H1 (cell line): ENCODE measurements around the gene RPUSD1. TPM values are rescaled to one million over a fixed set of nuclear protein-coding genes. Genes with fewer than 3 reads are reported as not detected.

Experiments
- CTCF ChIA-PET: fragments of 300-600 bp; sonication (Branson Sonifier 250); formaldehyde crosslinking; loops from one replicate; lab custom pipeline; 2021; ENCODE audit not compliant: partially characterized antibody; lab: Charles Lee
- POLR2A ChIA-PET: fragments of 300-600 bp; sonication (Branson Sonifier 250); formaldehyde crosslinking; loops from one replicate; lab custom pipeline; 2021; ENCODE audit warnings: inconsistent platforms; ENCODE audit not compliant: partially characterized antibody; lab: Charles Lee
- DNase-seq, 2 experiments: peaks; one replicate each; pipeline versions ENCODE4 v3.0.0 to v3.0.0-alpha.2; 2010 to 2022; ENCODE audit warnings: low spot score in 2 of 2, low read depth in 1 of 2, mixed read lengths in 1 of 2
- FAIRE-seq: peaks from 2 replicates; lab custom pipeline; 2011; peaks lifted over from hg19 to GRCh38; lab: Jason Lieb, UNC
- H2AFZ ChIP-seq: 2 replicates; pipeline ENCODE4 v1.8.1; 2012; ENCODE audit warnings: low read length, inconsistent platforms
- H2AK5ac ChIP-seq: 2 replicates; pipeline ENCODE4 v1.6.1; 2013; ENCODE audit warnings: low read depth, low read length
- H2BK120ac ChIP-seq: replicated peaks from 2 replicates; pipeline ENCODE3; 2013; ENCODE audit warnings: low read depth, low read length, inconsistent platforms
- H2BK12ac ChIP-seq: 2 replicates; pipeline ENCODE4 v1.6.1; 2013; ENCODE audit warnings: low read depth, low read length
- H2BK15ac ChIP-seq: 2 replicates; pipeline ENCODE4 v1.6.1; 2013; ENCODE audit warnings: low read length
- H2BK20ac ChIP-seq: 2 replicates; pipeline ENCODE4 v1.6.1; 2013; ENCODE audit warnings: low read length
- H2BK5ac ChIP-seq: 2 replicates; pipeline ENCODE4 v1.6.1; 2013; ENCODE audit warnings: low read depth, low read length
- H3K14ac ChIP-seq: 2 replicates; pipeline ENCODE4 v1.6.1; 2013; ENCODE audit warnings: inconsistent platforms; ENCODE audit not compliant: insufficient read length
- H3K18ac ChIP-seq: 2 replicates; pipeline ENCODE4 v1.6.1; 2013; ENCODE audit warnings: low read length; ENCODE audit errors: extremely low read depth
- H3K23ac ChIP-seq: 2 replicates; pipeline ENCODE4 v1.6.1; 2013; ENCODE audit warnings: inconsistent platforms; ENCODE audit not compliant: insufficient read length
- H3K23me2 ChIP-seq: 2 replicates; pipeline ENCODE4 v1.6.1; 2013; ENCODE audit warnings: low read depth, low read length
- H3K27ac ChIP-seq: 2 replicates; pipeline ENCODE4 v1.6.1; 2011; ENCODE audit warnings: low read depth, low read length, inconsistent platforms
- H3K27me3 ChIP-seq, 4 experiments: replicated peaks in 1 of 4; 1 replicate in 1 of 4; 2 replicates in 3 of 4; pipeline versions ENCODE4 v1.6.1 to v1.8.1; 2011 to 2013; ENCODE audit warnings: low read length in 3 of 4, mild to moderate bottlenecking in 3 of 4, inconsistent platforms in 2 of 4, mixed read lengths in 2 of 4, moderate library complexity in 1 of 4; ENCODE audit not compliant: control insufficient read depth in 3 of 4, insufficient read depth in 3 of 4; ENCODE audit errors: extremely low read depth in 1 of 4
- H3K36me3 ChIP-seq, 4 experiments: 2 replicates each; pipeline versions ENCODE4 v1.6.1 to v1.8.1; 2011 to 2013; ENCODE audit warnings: mild to moderate bottlenecking in 4 of 4, low read length in 3 of 4, moderate library complexity in 2 of 4, control low read depth in 1 of 4, inconsistent platforms in 1 of 4; ENCODE audit not compliant: insufficient read depth in 4 of 4, control insufficient read depth in 2 of 4
- H3K4ac ChIP-seq: replicated peaks from 2 replicates; pipeline ENCODE3; 2013; ENCODE audit warnings: low read length, low read depth, mixed read lengths, inconsistent platforms; ENCODE audit not compliant: insufficient read length
- H3K4me1 ChIP-seq, 4 experiments: replicated peaks in 1 of 4; 1 replicate in 1 of 4; 2 replicates in 3 of 4; pipeline versions ENCODE4 v1.6.1 to v1.8.1; 2011 to 2013; ENCODE audit warnings: low read length in 3 of 4, inconsistent platforms in 2 of 4, mixed read lengths in 1 of 4; ENCODE audit not compliant: insufficient read depth in 4 of 4, control insufficient read depth in 3 of 4
- H3K4me2 ChIP-seq, 2 experiments: 2 replicates each; pipeline versions ENCODE4 v1.6.1 to v1.8.1; 2011 to 2013; ENCODE audit warnings: low read depth in 2 of 2, low read length in 2 of 2, control low read depth in 1 of 2, inconsistent platforms in 1 of 2, mild to moderate bottlenecking in 1 of 2; ENCODE audit not compliant: insufficient read depth in 1 of 2
- H3K4me3 ChIP-seq, 4 experiments: fragments of 200-600, 300-600 bp in 1 of 4; sonication (generic), shearing (Covaris generic), sonication (Bioruptor Twin) in 1 of 4; 2 replicates each; pipeline versions ENCODE4 v1.5.1 to v1.8.1; 2011 to 2016; ENCODE audit warnings: low read length in 4 of 4, low read depth in 3 of 4, control low read depth in 2 of 4, inconsistent platforms in 2 of 4, mild to moderate bottlenecking in 2 of 4, mixed read lengths in 1 of 4, moderate library complexity in 1 of 4; ENCODE audit not compliant: insufficient read depth in 2 of 4; ENCODE audit errors: extremely low read depth in 1 of 4
- H3K56ac ChIP-seq: replicated peaks from 2 replicates; pipeline ENCODE3; 2013; ENCODE audit warnings: low read depth, mild to moderate bottlenecking, mixed read lengths, low read length, inconsistent platforms; ENCODE audit not compliant: insufficient read length
- H3K79me1 ChIP-seq: 2 replicates; pipeline ENCODE4 v1.6.1; 2013; ENCODE audit warnings: low read depth, low read length, control low read depth
- H3K79me2 ChIP-seq, 2 experiments: 2 replicates each; pipeline versions ENCODE4 v1.6.1 to v1.8.1; 2012 to 2013; ENCODE audit warnings: low read length in 2 of 2, mild to moderate bottlenecking in 2 of 2, inconsistent platforms in 1 of 2; ENCODE audit not compliant: insufficient read depth in 2 of 2, control insufficient read depth in 1 of 2
- H3K9ac ChIP-seq, 4 experiments: replicated peaks in 1 of 4; 1 replicate in 1 of 4; 2 replicates in 3 of 4; pipeline versions ENCODE4 v1.6.1 to v1.8.1; 2011 to 2013; ENCODE audit warnings: low read depth in 3 of 4, low read length in 3 of 4, control low read depth in 2 of 4, mild to moderate bottlenecking in 2 of 4, moderate library complexity in 2 of 4, inconsistent platforms in 1 of 4; ENCODE audit errors: extremely low read depth in 1 of 4
- H3K9me3 ChIP-seq, 2 experiments: 2 replicates each; pipeline versions ENCODE4 v1.6.1 to v1.8.1; 2012 to 2013; ENCODE audit warnings: mild to moderate bottlenecking in 2 of 2, moderate library complexity in 2 of 2, control low read depth in 1 of 2, inconsistent platforms in 1 of 2, low read depth in 1 of 2, low read length in 1 of 2, mixed read lengths in 1 of 2; ENCODE audit not compliant: insufficient read depth in 2 of 2
- H4K20me1 ChIP-seq, 2 experiments: replicated peaks in 1 of 2; 2 replicates each; pipeline versions ENCODE3 to v1.8.1; 2011 to 2013; ENCODE audit warnings: inconsistent platforms in 2 of 2, low read length in 2 of 2, mild to moderate bottlenecking in 1 of 2; ENCODE audit not compliant: insufficient read depth in 2 of 2, control insufficient read depth in 1 of 2
- H4K5ac ChIP-seq: 2 replicates; pipeline ENCODE4 v1.6.1; 2013; ENCODE audit warnings: low read length, low read depth, mixed read lengths, inconsistent platforms; ENCODE audit not compliant: insufficient read length
- H4K8ac ChIP-seq: 2 replicates; pipeline ENCODE4 v1.8.0; 2013; ENCODE audit warnings: mild to moderate bottlenecking, moderate library complexity, low read length, inconsistent platforms; ENCODE audit not compliant: insufficient read depth; ENCODE audit errors: extremely low read depth
- H4K91ac ChIP-seq: replicated peaks from 2 replicates; pipeline ENCODE3; 2013; ENCODE audit warnings: low read length, mixed read lengths, inconsistent platforms; ENCODE audit not compliant: insufficient read length
- ATF3 ChIP-seq: IDR thresholded peaks from 2 replicates; pipeline ENCODE4 v1.6.1; 2011; ENCODE audit warnings: low read depth, mild to moderate bottlenecking, low read length; ENCODE audit not compliant: insufficient read depth
- BACH1 ChIP-seq: IDR thresholded peaks from 2 replicates; pipeline ENCODE4 v1.6.1; 2012; ENCODE audit warnings: low read length, improper control_type of control experiment
- BCL11A ChIP-seq, 2 experiments: IDR thresholded peaks; one replicate each; pipeline ENCODE4 v1.6.1; 2011; ENCODE audit warnings: low read depth in 2 of 2, low read length in 2 of 2, mild to moderate bottlenecking in 2 of 2
- BRCA1 ChIP-seq: IDR thresholded peaks from 2 replicates; pipeline ENCODE4 v1.6.1; 2012; ENCODE audit warnings: low read depth, low read length, improper control_type of control experiment
- CBX8 ChIP-seq: fragments of 300-800, 300-1000 bp; sonication (generic); IDR thresholded peaks from 2 replicates; pipeline ENCODE4 v1.7.1; 2016; ENCODE audit warnings: low read depth, low read length, borderline replicate concordance
- CHD2 ChIP-seq: IDR thresholded peaks from 2 replicates; pipeline ENCODE4 v1.6.1; 2012; ENCODE audit warnings: low read length, improper control_type of control experiment
- GTF2F1 ChIP-seq: IDR thresholded peaks from 2 replicates; pipeline ENCODE4 v1.6.1; 2012; ENCODE audit warnings: low read depth, low read length, improper control_type of control experiment, borderline replicate concordance
- HDAC6 ChIP-seq: IDR thresholded peaks from one replicate; pipeline ENCODE4 v1.7.1; 2012; ENCODE audit warnings: low read depth, mild to moderate bottlenecking, inconsistent platforms, low read length, moderate library complexity
- JUN ChIP-seq: IDR thresholded peaks from 2 replicates; pipeline ENCODE4 v1.6.1; 2011; ENCODE audit warnings: low read depth, mild to moderate bottlenecking, improper control_type of control experiment, low read length
- KDM5A ChIP-seq: fragments of 200-600 bp; IDR thresholded peaks from 2 replicates; pipeline ENCODE4 v1.7.1; 2012; ENCODE audit warnings: mild to moderate bottlenecking, low read length, inconsistent platforms, mixed read lengths
- MAFK ChIP-seq: IDR thresholded peaks from 2 replicates; pipeline ENCODE4 v1.6.1; 2012; ENCODE audit warnings: low read depth, mild to moderate bottlenecking, improper control_type of control experiment, low read length
- MAX ChIP-seq: IDR thresholded peaks from 2 replicates; pipeline ENCODE4 v1.6.1; 2012; ENCODE audit warnings: inconsistent platforms
- TBP ChIP-seq: IDR thresholded peaks from 2 replicates; pipeline ENCODE4 v1.6.1; 2011; ENCODE audit warnings: low read depth, low read length, improper control_type of control experiment
- TCF12 ChIP-seq: IDR thresholded peaks from 2 replicates; pipeline ENCODE4 v1.6.1; 2011; ENCODE audit warnings: low read depth, mild to moderate bottlenecking, low read length
- WGBS, 2 experiments: shearing (Covaris generic) in 1 of 2; methylation state at CpG; one replicate each; pipeline versions ENCODE4 v1.1.6 to v1.1.7; 2013 to 2015; ENCODE audit warnings: low lambda C conversion rate in 2 of 2, mixed read lengths in 2 of 2, inconsistent platforms in 1 of 2, low coverage in 1 of 2, missing lambda C conversion rate in 1 of 2; ENCODE audit not compliant: insufficient replicate concordance in 2 of 2, insufficient coverage in 1 of 2, insufficient read length in 1 of 2; ENCODE audit errors: extremely low coverage in 1 of 2, missing lambda C conversion rate in 1 of 2; 5-methylcytosine and 5-hydroxymethylcytosine counted together
- polyA plus RNA-seq, 7 experiments: library from polyadenylated mRNA; depleted of rRNA in 3 of 7; stranded (reverse) in 5 of 7; unstranded in 2 of 7; fragments of >200 nt in 5 of 7; fragments of 200-250 nt in 2 of 7; gene quantifications; 1 replicate in 5 of 7; 2 replicates in 1 of 7; 4 replicates in 1 of 7; pipeline versions ENCODE4 v1.2.1 to v1.2.3, GENCODE V29; 2011 to 2013; ENCODE audit warnings: missing spikeins in 2 of 7, mixed read lengths in 2 of 7
- total RNA-seq: library from RNA; stranded (reverse); fragmentation: NEBNext Ultra II Directional; extraction: Animal tissue kit (Norgen Biotek cat#: 25700); gene quantifications from 2 replicates; pipeline ENCODE4 v1.2.1, GENCODE V29; 2021

Gene RPUSD1
- total and polyA plus RNA-seq, 2 of the 8 experiments (the other 6 are each of a cell fraction or from before 2014, with no cell fraction given): 32.2 to 61.8 TPM

DNA sequence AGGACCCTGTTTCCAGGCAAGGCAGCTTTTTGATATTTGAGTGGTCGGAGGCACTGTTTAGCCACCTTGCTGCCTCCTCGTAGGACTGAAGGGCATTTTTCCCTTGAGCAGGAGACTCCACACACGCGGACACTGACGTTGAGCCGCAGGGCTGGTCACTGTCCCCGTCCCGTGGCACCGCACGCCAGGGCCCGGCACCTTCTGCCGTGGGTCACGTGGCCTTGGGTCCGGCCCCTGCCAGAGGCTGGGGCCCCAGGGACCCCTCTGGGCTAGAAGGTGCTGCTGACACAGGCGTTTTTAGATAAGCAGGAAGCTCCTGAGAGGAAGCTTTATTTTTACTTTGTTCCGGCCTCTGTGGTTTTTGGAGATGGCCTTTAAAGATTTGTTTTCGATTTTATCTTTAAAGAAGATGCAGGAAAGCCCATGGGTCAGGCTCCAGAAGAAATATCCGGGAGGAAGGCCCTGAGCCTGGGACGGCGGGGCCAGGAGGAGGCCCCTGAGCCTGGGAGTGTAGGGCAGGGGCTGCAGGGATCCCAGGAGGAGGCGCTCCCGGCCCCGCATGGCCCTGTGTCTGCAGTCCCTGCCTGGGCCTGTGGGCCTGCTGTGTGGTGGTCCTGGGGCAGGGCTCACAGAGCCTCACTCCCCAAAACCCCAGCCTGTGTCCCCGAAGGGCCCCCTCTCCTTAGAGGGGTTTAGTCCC lies 42.8 kb upstream of the RPUSD1 start:
- H2BK120ac ChIP-seq: no peak overlapping the region
- FAIRE-seq (no peak), DNase-seq (no peak)
- peaks cover 11 to 61% of the 10 kb centered on the region in 2 experiments; a peak in 3 of 4 replicates for H3K9me3 ChIP-seq
- no peak overlapping the region for H3K14ac ChIP-seq
- TF ChIP-seq HDAC6 (no peak), BRCA1 (no peak), BCL11A (IDR thresholded peaks at IDR 0.05; ENCODE audit: low read depth in 2 of 2, low read length in 2 of 2) (no peak), MAFK (no peak), CHD2 (no peak), KDM5A (no peak), GTF2F1 (no peak), JUN (no peak), MAX (no peak), TCF12 (no peak), CBX8 (no peak), BACH1 (no peak), TBP (no peak), ATF3 (no peak)
- H3K23ac ChIP-seq: no peak overlapping the region
- H2AFZ ChIP-seq: no peak overlapping the region
- H3K56ac ChIP-seq: no peak overlapping the region
- no peak overlapping the region for H2AK5ac ChIP-seq
- no peak overlapping the region for H2BK12ac ChIP-seq
- H3K4ac ChIP-seq: no peak overlapping the region
- H3K23me2 ChIP-seq: no peaks in the 10 kb centered on the region
- no peaks in the 10 kb centered on the region for H4K20me1 ChIP-seq
- WGBS, 2 experiments: 93% methylated on average over 23 of the region's 24 CpGs; no CpG with 5 or more reads in 1 of the 2 experiments
- H2BK20ac ChIP-seq: no peak overlapping the region
- no peak overlapping the region for H3K4me2 ChIP-seq
- H4K8ac ChIP-seq: no peak overlapping the region; the same call in 1 of the 2 replicates
- H3K4me3 ChIP-seq: no peak overlapping the region
- H3K36me3 ChIP-seq: no peaks in the 10 kb centered on the region
- no peak overlapping the region for H3K9ac ChIP-seq
- H4K91ac ChIP-seq: no peak overlapping the region
- H3K79me1 ChIP-seq: no peaks in the 10 kb centered on the region
- no peaks in the 10 kb centered on the region for H3K4me1 ChIP-seq
- H2BK15ac ChIP-seq: no peak overlapping the region
- no peaks in the 10 kb centered on the region for H3K79me2 ChIP-seq
- H4K5ac ChIP-seq: no peak overlapping the region
- H3K27me3 ChIP-seq: no peaks in the 10 kb centered on the region
- ChIA-PET POLR2A (no interaction called here), CTCF (no interaction called here)
- H3K18ac ChIP-seq: no peak overlapping the region
- no peak overlapping the region for H2BK5ac ChIP-seq
- no peak overlapping the region for H3K27ac ChIP-seq
